ENCODE data around the gene CYP26B1.

CYP26B1 gene

DNA sequence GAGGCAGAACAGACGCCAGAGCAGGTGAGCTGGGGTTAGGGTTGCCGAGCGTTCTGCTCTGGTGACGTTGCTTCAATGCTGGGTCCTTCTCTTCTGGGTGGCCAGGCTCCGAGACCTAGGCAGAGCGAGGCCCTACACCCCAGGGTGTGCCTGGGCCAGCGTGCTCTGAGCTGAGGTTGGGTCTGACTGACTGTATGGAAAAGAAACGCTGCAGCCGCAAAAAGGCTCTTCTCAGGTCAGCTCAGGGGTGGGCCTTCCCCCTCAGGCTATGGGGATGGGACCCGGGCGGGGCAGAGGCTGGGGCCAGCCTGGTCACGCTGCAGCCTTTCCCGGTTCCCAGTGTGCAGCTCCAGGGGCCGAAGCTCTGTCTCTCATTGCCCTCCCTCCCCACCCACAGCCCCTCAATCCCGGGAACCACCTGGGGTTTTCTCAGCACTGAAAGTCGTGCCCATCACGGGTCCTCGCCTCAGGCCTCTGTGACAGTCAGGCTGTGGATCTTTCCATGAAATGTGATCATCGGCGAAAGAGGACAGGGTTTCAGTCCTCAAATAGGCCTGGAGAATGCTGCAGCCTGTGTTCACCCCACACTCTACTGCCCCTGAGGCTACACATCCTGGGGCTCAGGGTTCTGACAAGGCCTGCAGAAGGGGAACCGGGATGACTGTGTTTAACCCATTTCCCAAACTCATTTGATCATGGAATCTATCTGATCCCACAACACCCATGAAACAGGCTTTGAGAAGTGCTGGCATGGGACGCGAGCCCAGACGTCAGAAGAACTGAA lies 19.4 kb downstream of the CYP26B1 start:
- DNase-seq: no peak

DNA sequence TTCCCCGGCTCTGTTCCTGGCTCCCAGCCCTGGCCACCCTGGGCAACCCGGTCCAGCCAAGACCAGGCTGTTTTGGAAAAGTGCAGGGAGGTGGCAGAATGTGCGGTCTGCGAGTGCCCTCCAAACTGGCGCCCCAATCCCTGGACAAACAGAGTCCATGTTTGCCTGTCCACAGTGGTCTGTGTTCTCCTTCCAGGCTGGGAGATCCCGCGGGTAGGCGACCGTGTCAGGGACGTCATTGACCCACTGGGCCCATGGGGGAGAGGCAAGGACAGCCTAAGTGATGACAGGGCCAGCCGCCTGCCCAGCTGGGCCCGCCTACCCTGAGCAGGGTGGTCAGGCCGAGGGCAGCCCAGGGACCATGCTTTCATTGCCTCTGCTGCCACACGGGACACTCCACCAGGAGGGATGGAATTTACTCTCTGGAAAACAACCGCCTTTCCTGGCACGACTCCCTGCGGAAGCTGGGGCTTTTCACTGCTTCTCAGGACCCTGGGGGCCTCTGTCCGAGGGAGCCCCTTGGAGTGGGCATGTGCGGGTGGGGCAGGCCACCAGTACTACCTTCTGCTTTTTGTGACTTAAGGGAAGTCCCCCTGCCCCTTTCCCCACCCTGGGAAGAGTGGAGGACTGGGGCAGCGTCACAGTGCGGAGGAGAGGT lies 20.1 kb downstream of the CYP26B1 start:
- no peak for DNase-seq

DNA sequence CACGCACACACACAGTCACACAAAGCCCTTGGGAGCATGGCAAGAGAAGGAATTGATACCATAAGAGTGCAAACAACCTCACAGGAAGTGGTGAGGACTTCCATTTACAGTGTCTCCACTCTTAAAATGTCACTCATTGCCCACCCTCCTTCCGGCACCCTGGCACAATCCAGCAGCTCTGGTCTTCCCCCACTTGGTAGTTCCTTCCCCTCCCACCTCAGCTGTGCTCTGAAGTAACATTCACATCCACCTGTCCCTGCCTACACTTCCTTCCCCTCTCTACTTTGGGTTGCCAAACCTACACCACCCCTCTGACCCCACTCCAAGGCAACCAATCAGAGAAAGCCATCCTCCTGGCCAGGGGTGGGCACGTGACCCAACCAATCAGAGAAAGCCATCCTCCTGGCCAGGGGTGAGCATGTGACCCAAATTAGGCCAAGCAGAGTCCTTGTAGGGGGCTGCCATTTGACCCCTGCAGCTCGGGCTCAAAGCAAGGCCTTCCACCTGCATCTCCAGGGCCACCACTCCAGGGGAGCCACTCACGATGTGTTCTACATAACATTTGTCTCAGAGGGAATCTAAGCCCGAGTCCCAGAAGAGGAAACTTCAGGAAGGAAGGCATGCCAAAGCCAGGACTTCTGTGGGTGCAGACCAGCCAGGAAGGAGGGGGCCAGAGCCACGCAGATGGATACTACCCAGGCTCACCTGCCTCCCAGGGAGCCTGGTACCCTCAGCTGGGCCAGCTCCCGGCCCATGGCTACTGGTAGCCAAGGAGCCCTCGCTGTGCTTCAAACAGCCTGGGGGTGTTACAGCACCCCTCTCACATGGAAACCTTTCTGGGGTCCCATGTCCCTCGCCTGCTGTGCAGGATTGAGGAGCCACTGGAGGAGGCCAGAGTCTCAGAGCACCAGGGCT lies 21.2 kb downstream of the CYP26B1 start:
- no peak for DNase-seq

DNA sequence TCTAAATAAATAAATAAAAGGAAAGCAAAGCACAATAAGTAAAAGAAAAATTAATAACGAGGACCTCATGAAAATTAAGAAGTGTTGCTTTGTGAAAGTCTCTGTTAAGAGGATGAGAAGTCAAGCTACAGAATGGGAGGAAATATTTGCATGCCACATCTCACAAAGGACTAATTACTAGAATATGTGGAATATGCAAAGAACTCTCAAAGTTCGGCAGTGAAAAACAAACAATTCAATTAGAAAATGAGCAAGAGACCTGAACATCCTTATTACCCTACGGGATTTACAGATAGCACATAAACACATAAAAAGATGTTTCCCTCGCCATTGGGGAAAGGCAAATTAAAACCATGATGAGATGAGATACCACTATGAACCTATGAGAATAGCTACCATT lies 23.3 kb downstream of the CYP26B1 start:
- DNase-seq: no peak

DNA sequence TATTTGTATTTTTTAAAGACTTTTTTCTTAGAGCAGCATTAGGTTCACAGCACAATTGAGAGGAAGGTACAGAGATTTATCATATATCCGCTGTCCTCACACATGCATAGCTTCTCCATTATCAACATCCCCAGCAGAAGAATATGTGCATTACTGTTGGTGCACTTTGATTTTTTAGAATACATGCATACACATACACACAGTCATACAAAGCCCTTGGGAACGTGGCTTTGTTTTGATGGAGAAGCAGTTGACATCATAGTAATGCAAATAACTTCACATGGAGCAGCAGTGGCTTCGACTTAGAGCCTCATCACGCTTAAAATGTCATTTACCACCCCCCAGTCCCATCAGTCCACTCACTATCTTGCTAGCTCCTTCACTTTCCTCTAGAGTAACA lies 26.5 kb downstream of the CYP26B1 start:
- DNase-seq: no peak

DNA sequence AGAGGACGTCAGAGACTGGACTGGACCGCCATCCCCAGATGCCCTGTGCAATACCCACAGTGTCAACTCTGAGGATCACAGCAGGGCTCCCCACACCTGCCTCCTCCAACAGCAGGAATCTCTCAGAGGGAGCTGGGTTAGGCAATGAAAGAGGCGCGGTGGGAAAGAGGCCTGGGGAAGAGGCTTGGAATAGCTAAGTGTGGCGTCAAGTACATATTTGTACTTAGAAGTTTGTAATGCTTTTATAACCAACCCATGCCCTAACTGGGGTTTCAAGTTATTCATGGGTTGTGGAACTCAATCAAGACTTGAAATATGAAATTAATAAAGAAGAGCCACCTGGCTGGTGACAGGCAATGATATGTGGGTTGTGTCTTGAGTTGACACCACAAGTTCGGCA lies 28.7 kb downstream of the CYP26B1 start:
- DNase-seq: no peak

DNA sequence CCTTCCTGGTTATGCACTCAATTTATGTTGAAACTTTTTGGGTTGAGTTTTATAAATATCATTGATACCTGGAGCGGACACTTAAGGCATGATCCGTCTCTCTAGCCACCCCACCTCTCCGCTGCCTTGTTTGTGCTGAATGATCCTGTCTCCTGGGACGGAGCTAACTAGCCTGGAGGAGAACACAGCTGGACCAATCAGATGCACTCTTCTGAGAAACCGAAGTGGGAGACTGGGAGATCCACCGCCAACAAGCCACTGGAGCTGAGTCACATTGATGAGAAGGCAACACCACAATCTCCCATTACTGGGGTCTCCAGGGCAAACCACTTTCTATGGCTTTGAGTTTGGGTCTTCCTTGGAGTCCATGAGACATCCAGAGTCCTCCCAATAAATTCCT lies 29.3 kb downstream of the CYP26B1 start:
- DNase-seq: no peak

DNA sequence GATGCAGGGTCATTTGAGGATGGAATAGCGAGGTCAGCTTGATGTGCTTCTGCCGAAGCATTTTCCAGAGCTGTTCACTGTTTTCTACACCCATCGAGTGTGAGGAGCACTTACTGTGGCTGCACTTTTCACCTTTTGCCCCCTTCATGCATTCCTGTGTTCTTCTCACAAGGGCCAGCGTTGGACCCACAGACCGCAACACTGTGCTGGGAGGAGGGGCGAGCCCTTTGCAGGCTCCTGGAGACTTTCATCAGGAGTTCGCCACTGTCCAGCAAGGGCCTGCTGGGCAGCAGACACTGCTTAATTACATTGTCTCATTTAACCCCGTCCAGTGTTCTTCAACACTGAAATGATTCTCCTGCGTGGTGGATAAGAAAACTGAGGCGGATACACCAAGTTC lies 29.9 kb downstream of the CYP26B1 start:
- DNase-seq: no peak

DNA sequence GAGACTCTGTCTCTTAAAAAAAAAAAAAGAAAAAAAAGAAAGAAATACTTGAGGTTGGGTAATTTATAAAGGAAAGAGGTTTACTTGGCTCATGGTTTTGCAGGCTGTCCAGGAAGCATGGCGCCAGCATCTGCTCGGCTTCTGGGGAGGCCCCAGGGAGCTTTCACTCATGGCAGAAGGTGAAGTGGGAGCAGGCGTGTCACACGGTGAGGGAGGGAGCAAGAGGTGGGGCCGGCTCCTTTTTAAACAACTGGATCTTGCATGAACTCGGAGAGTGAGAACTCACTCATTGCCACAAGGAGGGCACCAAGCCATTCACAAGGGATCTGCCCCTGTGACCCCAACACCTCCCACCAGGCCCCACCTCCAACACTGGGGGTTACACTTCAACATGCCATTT lies 30.6 kb downstream of the CYP26B1 start:
- no peak for DNase-seq

DNA sequence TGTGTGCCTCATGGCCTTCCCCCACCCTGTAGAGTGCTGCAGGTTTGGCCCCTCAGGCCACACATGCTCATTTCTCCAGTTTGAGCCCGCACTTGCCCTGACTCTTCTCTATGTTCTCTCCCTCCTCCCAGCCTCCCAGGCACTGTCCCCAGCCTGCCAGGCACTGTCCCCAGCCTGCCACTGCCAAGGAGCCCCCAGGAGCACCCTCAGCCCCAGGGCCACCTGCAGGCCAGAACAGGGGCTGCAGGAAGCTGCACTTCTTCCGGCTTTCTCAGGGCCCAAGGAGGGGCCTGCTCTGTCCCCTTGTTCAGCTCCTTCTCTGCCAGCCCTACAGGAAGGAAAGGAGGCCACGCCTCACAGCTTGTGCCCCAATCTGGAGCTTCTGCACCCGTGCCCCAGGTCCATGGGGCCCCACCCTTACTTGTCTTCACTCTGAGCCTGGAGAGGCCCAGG lies 31.6 kb downstream of the CYP26B1 start:
- no peak for DNase-seq

DNA sequence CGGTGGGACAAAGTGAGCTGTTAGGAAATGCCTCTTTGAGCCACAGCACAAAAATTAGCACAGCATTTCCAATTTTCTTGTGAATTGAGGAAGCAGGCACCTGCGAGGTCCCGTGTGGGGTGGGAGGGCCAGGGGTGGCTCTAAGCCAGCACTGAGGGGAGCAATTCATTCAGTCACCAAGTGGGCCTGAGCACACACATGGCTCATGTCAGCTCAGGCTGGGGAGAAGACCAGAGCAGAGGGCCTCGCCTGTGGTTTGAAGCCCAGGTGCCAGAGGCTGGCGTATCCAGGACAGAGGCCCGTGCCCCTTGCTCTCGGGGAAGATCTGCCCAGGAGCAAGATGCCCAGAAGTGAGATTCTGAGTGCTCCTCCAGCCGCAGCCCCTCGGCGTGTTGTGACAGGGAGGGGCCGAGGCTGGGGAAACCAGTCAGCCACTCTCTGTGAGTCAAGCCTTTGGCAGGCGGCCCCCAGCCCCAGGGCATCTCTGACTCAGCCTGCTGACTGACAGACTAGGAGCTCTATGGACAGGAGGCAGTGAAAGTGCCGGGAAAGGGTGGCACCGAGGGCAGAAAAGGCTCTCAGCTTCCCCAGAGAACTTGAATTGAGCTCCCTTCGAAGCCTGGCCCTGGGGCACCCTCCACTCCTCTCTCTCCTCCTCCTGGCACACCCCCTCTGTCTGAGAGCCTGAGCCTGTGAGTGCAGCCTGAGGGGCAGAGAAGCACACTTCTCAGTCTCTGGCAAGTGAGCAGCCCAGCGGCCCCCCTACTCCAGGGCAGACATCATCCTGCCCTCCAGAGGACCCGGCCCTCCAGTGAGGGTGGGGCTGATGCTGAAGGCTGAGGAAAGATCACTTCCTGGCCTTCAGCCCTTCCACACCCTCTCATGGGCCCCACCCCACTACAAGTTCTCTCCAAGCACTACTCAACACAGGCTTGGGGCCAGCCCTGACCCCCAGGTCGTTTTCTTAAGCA lies 32.3 kb downstream of the CYP26B1 start:
- DNase-seq: no peak

DNA sequence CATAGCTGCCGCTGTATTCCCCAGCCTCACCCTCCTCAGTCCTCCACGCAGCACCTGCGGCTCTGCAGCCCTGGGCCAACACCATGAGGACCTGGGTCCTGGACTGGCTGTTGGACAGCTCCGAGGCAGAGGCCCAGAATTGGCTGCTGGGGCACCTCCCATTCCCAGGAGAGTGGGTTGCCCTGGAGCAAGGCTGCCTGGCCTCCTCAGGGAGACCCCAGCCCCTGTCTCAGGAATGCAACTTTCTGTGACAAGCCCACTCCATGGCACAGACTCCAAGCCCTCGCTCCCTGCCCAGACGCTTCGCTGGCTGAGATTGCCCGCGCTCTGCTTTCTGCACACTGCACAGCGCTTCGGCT lies 33.0 kb downstream of the CYP26B1 start:
- no peak for DNase-seq

DNA sequence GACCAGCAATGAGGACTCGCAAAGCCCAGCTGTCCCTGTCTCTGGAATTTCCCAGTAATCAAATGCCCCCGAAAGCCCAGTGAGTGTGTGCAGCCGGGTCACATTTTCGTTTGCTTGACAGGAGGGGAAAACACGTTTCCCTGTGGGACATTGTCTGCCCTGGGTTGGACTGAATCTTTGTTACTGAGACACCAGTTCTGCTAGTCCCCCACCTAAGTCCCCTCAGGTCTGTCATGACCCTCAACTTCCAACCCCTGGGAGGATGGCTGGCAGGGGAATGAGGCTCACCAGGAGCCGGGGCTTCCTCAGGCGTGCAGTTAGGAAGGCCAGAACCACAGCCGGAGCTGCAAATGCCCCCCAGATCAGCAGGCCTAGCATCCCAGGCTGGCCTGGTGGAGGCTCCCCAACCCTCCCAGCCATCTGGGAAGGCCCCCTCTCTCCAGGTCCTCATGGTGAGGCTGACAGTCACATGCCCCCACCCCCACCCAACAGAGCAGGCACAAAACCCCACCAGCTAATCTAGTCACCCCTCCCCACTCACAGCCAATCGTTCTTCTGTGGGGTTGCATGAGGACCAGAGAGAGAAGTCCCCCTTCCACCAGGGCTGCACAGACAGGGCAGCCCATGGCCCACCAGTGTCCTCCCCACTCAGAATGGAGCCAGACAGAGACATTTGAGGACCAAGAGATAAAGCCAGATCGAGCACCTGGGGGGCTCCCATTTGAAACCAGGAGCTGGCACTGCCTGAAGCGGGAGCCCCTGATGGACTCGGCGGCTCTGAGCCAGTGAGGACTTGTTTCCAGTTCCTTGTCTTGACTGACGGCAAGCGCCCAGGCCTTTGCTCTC lies 33.6 kb downstream of the CYP26B1 start:
- DNase-seq: no peak

DNA sequence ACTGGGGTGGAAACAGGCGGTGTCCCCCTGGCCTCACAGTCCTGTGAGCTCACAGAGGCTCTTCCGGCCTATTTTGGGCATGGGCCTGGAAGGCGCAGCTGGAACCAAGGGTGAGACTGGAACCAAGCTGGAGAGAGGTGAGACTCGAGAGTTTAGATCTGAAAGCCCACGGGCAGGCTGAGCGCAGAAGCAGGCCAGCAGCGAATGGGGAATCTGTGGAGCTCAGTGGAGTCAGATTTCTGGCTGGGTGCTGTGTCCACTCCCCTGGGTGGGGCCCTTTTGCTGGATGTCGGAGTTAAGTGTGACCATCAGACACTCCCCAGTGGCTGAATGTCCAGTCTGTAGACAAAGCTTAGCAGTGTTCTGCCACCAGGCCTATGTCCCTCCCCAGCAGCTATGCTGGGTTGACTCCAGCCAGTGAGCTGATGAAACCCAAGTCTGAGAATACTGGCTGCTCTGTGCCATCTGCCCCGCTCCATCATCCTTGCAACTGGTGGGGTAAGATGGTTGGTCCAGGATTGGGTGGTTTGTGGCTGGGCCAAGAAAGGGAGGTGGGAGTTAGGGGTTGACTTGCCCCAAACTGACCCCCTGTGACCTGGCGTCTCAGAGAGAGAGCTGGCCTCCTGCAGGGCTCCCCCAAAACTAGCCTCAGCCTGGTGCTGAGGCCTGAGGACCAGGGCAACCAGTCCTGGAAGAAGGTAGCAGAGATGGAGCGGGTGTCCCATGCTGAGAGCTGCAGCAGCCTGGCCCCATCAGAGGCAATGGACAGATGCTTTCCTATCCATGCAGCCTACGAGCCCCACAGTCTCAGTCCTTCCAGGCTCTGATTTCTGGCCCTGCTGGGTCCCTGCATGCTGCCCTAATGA lies 34.4 kb downstream of the CYP26B1 start:
- DNase-seq: no peak

DNA sequence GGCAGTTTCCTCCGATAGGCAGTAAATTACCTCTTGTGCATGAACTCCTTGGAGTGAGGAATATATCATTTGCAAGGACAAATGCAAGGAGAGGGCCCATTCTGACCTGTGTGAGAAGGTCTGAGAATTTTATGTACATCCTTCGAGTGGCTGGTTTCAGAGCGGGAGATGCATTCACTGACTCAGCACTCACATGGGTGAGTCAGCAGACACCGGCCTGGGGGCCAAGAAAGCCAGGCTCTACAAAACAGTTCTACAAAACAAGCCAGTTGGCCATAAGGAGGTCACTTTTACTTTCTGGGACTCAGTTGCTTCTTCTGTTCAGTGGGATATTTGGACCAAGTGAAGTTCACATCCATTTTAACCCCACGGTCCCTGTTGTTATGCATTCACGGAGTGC lies 35.3 kb downstream of the CYP26B1 start:
- no peak for DNase-seq

DNA sequence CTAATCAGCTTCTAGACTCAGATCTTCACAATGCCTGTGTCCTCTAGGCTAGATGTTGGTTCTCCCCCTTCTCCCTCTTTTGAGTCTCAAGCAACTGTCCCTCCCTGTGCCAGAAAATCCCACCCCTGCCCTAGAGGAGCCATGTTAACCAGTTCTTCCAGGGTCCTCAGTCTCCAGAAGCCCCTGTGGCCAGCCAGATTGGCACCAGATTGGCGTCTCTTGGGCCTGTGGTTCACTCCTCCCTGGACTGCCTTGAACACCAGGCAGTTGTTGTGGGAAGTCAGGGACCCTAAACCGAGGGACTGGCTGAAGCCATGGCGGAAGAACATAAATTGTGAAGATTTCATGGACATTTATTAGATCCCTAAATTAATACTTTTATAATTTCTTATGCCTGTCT lies 36.6 kb downstream of the CYP26B1 start:
- DNase-seq: no peak

DNA sequence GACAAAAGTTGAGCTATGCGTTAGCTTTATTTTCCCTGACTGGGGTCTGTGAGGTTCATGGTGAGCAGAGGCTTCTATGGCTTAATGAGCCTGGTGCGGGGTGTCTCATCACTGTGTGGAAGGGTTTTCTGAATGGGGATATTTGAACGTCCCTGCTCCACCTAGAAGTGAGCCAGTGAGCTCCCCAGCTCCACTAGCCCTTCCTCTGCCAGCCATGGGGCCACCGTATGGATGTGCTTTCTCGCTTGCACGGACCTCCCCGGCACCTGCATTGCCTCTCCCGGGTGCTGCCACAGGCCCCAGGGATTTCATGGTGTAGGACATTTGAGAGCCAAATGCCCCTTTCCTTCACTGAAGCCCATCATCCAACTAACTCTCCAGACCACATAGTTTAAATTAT lies 37.8 kb downstream of the CYP26B1 start:
- no peak for DNase-seq

DNA sequence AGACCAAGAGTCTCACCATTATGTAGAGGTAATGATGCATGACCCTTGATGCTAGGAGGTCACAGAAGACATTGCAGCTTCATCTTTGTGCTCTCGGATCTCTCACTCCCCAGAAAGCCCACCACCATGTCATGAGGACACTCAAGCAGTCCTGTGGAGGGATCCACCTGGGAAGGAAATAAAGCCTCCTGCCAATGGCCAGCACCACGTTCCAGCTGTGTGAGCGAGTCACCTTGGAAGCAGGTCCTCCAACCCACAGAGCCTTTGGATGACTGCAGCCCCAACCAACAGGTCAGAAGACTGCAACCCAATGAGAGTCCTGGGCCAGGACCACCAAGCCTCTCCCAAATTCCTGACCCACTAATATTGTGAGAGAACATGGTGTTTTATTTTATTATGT lies 38.4 kb downstream of the CYP26B1 start:
- DNase-seq: no peak

DNA sequence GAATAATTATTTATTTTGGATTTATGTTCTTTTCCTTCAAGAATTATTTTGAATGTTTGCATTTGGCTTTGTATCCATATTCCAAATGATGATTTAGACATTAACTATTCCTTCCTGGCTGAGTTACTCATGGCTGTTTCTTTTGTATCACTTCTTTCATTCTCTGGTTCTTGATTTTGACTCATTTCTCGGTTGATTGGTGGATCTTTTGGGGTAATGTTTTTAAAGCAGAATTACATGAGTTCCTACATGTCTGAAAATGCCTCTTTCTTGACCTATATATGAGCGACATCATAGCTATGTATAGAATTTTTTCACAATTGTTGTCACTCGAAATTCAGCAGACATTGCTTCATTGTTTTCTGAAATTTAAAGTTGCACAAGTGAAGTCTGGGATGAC lies 39.5 kb downstream of the CYP26B1 start:
- no peak for DNase-seq

DNA sequence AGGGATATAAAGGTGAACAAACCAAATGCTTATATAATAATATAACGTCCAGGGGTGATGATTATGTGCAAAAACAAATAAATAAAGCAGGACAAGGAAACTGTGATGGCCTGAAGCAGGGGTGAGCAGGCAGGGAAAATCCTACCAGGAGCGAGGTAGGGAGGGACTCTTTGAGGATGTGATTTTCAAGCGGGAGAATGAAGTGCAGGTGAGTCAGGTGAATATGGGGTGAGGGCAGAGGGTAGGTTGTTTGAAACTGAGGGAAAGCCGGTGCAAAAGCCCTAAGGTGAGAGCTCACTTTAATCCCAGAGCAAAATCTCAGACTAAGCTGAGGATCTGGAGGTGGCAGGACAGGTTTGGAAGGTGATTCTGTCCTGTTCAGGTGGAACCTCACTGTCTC lies 40.7 kb downstream of the CYP26B1 start:
- no peak for DNase-seq

Measured in T-helper 9 cell (primary cell).